GM18868 (cell line): Measurements from ENCODE around the gene SLC13A2.

Source experiments
- ATAC-seq: cut with Tn5 transposase; IDR thresholded peaks from one replicate; pipeline ENCODE4 v1.9.1; 2021; ENCODE audit warnings: mild to moderate bottlenecking, moderate library complexity; ENCODE audit not compliant: unreplicated experiment

Gene SLC13A2

DNA sequence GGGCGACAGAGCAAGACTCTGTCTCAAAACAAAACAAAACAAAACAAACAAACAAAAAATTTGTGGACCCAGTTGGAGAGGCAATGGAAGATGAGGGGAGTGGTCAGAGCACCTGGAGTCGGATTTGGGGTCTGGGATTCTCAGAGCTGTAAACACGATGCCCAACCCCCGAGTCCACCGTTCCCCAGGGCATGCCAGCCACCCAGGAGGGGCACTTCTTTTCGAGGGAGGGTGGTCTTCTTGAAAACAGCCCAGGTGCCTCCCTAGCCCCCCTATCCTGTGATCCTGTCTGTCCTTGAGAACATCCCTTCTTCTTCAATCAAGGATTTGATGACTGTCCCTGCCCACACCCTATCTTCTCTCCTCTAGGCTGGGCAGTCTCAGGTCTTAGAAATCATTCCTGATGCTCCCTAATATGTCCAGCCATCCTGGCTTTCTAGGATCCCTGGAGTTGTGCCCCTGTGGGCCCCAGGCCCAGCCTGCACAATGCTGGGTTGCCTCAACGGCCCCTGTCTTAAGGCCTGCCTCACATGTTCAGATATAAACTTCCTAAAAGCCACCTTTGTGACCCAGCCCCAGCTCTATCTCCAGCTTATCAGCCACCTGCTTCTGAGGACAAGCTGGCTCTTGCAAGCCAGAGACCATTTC lies 3.1 kb upstream of the SLC13A2 start:
- no peak for ATAC-seq

DNA sequence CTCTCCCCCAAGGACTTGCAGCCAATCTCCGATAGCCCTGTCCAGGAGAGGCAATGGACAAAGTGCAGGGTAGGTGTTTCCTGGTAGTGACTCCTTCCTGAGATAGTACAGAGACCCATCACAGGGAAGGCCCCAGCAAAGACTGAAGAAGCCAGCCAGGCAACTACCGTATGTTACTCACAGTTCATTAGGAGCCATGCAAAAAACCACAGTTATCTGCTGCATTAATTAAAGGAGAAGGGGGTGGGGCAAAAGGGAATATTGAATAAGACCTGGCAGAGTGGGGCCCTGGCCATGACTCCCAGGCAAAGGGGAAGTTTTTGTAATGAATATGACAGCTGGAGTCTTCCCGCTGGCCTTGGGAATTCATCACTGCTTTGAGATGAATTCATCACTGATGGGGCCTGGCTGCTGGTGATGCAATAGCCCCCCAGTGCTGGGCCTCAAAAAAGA lies 2.5 kb upstream of the SLC13A2 start:
- no peak for ATAC-seq

DNA sequence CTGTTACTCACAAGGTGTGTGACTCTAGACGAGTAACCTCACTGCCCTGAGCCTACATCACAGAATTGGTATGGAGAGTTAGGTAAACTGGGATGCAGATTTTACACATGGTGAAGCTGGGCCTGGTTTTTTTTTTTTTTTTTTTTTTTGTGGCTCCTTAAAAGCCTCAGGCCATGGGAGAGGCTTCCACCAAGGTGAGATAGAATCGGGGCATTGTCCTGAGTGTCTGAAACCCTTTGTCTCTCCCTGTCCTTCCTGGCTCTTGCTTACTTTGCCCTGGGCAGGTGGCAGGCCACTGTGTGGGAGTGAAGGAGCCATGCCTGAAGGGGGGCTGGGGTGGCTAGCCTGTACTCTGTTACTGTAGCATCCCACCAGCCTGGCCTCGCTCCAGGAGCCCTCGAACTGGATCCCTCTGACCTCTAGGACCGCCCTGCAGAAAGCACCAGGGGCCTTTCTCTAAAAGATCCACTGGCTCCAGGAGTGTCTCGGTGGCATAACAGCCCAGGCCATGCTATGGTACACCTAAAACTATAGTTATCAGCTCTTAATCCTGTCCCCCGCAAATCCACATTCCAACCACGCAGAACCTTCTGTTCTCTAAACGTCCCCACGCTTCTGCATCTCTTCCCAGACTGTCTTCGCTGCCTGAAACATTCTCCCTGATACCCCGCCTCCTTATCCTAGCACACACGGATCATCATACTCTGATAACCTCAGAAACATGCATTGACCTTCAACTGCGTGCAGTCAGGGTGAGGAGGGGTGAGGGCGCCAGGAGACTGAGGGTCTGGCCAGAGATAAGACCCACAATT lies 1.7 kb upstream of the SLC13A2 start:
- no peak for ATAC-seq

DNA sequence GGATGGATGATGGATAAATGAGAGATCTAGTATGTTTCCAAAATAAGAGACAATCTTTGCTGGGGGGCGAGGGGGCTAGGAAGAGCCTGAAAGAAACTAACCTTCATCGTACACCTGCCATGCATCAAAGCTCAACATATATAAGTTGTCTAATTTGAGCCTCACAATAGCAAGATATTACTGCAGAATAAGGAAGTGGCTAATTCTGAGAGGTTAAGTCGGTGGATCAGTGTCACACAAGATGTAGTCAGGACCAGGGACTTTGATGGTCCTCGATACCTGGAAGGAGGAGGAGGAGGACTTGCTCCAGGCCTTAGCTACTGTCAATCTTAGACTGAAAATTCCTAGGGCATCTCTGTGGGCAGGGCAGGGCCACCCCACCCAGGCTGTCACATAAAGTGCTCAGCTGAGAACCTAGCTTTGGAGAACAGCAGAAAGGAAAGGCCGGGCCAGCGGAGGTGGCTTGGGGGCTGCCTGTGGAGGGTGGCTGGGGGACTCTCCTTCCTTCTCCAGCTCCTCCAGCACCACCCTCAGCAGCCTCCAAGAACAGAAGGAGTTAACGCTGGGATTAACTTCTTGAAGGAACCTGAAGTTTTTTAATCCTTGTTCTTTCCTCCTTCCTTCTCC lies 460 bp upstream of the SLC13A2 start:
- ATAC-seq, result no peak

DNA sequence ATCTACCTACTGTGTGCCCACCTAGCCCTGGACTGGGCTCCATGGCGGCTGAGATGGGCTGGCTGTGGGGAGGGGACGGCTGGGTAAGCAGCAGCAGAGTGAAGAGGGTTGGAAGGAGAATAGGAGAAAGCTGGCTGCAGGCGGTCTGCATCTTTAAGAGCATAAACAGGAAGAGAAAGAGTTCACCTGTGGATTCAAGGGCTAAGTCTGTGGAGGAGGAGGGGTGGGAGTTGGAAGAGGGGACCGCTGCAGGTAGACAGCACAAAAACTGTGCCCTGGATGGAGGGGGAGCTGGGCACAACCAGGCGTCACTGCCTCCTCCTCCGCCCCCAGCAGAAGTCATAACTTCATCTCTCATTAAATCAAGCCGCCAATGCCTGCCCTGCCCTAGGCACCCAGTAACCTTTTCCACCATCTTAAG lies 677 bp downstream of the SLC13A2 start:
- no peak for ATAC-seq

DNA sequence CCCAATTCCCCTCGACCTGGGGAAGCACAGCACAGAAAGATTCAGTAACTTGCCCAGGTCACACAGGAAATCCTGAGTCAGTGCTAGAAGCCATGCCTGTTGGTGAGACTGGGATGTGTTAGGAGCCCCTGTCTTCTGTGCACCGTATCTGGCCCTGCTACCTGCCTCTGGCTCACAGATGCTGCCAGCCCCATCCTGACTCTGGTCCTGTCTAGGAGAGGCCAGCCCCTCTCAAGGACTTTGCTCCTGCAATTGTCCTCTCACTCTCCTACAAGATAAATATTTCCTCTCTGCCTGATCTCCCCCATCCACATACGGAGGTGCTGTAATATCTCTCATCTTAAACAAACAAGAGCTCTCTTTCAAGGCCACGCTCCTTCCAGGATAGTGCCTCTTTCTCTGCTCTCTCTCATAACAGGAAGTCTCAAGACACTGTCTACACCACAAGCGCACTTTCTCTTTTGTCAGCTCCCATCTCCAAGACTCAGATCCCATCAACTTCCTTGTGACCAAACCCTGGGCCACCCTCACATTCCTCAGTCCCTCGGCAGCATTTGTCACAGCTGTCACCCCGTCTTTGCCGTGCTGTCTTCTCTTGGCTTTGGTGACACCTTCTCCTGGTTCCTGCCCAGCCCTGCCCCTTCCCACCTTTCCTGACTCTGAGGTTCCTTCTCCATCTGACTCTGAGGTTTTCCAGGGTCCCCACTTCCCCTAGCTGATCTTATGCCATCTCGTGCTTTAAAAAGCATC lies 1.9 kb downstream of the SLC13A2 start:
- no peak for ATAC-seq

DNA sequence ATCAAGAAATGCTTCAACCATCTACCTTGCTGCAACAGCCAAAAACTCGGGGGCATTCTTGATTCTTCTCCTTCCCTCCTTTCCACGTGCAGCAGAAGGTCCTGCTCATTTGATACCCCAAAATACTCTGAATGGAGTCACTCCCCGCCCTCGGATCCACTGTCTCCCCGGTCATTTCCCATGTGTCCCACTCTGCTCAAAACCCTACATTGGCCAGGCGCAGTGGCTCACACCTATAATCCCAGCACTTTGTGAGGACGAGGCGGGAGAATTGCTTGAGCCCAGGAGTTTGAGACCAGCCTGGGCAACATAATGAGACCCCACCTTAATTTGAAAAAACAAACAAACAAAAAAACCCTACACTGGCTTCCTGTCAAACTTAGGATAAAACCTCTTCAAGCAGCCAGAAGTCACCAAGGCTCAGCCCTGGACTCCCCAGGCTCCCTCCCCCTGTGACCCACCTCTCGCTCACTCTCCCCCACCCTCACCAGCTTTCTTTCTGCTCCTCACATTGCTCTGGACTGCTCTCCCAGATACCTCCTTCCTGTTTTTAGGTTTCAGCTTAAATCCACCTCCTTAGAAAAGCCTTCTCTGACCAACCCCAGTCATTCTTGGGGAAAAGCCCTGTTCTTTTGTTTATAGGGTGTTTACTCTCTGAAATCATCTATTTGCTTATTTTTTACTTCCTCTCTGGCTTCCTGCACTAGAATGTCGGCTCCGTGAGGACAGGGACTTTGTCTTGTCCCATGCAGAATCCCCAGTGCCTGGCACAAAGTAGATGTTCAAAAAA lies 2.8 kb downstream of the SLC13A2 start:
- ATAC-seq, result no peak

DNA sequence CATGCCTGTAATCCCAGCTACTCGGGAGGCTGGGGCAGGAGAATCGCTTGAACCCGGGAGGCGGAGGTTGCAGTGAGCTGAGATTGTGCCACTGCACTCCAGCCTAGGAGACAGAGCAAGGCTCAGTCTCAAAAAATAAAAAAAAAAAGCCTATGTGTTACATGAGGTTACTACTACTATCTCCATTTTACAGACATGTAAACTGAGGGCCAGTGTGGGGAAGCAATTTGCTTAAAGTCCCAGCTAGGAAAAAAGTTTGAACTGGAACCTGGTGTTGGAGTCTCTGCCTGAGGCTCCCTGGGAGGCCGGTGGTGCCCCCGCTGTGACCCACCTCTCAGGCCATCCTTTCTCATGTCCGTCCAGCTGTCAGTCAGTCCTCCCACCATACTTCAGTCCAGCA lies 4.5 kb downstream of the SLC13A2 start:
- ATAC-seq, result no peak

DNA sequence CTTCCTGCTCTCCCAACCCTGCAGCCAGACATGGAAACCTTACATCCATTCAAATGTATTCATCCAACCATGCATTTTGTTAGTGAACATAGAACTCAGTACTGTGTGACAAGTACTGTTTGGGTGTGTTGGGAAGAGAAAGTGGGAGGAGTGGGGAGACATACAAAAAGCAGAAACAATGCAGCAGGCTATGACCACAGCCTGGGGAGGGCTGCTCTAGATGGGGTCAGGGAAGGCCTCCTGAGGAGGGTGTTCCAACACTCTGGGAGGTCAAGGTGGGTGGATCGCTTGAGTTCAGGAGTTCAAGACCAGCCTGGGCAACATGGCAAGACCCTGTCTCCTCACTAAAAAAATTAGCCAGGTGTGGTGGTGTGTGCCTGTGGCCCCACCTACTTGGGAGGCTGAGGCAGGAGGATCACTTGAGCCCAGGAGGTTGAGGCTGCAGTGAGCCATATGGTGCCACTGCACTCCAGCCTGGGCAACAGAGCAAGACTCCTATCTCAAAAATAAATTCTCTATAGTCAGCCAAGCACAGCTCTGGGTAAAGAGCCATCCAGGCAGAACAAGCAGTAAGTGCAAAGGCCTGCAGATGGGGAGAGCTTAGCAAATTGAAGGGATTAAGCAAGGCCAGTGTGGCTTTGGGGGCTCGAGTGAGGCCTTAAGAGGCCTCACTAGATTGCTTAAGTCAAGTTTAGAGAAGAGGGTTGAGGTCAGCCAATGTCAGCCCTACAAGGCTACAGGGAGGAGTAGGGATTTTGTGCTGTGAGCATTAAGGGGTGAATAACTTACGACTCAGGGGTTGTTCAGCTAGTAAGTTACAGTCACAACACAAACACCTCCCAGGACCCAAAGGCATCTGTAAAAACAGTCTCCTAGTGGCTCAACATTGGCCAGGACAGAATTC lies 5.5 kb downstream of the SLC13A2 start:
- no peak for ATAC-seq

DNA sequence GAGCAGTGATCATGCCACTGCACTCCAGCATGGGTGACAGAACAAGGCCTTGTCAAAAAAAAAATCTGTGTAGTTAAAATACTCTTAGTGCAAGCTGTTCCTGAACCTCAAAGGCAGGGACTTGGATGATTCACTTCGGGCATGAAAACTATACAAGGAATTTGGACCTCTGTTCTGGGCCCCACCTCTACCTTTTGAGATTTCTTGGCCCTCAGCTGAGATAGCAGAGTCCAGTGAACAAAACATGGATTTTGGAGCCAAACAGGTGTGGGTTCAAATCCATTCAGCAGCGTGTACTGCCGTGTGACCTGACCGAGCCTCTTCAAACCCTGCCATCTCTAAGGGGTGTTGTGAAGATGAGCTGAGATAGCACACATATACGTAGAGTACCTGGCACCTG lies 6.8 kb downstream of the SLC13A2 start:
- no peak for ATAC-seq

DNA sequence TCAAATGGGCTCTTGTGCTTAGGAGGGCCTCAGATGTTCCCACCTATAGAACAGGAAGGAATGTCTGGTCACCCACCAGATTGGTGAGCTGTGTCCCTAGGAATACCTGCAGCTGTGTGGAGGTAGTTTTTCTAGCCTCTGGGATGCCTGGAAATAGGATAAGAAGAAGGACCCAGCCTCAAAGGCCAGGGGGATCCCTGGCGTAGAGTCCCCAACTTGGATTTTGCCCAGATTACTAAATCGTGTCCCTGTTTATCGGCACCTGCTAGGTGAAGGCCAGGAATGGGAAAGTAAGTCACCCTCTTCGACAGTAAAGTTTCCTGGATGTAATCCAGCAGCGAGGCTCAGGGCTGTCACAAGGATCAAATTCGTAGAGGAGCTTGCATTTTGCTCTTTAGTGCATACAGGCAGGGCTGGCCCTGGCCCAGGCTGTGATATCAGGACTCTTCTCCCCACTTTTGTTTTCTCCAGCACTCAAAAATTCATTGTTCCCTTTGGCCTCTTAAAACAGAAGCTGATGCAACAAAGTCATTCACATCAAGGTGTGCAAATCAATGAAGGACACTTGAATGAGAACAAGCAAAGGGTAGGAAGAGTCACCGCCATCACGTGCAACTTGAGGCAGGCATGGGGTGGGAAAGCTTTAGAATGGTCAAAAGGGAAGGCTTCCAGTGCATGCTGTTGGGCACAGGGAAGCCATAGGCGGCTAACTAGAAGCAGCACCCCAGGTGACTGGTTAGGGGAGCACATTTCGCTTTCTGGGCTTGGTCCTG lies 7.5 kb downstream of the SLC13A2 start:
- no peak for ATAC-seq

DNA sequence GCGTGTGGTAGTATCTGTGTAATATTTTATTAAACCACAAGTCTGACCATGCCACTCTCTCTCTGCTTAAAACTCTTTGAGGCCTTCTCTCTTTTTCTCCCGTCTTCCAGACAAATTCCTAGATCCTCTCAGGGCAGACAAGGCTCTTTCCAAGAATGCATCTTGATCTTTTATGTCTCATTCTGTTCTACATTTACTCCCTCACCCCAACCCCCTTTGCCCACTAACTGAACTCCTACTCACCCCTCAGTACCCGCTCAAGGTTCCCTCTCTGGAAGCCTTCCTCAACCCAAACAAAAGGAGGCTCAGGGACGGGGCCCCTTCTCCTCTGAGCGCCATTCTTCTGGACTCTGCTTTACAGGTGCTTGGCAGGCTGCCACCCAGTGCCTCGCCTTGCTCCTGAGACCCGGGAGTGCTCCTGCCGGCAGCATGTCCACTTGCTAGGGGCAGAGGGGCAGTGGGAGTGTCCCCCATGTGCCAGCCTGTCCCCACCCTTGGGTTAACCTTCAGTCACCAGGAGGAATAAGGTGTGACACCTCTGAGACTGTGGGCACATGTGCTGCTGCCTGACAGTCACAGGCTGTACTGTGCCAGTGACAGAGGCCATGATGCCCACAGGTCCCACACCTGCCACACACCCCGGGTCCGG lies 9.2 kb downstream of the SLC13A2 start:
- no peak for ATAC-seq

DNA sequence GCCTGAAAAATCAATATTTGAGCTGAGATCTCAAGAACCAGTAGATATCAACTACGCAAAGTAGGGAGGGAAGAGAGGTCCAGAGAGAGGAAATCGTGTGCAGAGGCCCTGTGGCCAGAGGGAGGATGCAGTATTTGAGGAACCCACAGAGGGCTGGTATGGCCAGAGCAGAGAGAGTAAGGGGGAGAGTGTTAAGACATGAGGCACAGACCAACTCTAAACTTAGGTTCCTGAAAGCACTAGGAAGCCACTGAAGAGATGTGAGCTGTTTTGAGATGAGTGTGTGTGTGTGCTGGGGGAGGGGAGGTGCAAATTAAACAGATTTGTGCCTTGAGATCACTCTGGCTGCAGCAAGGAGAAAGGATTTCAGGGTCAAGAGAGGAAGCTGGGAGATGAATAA lies 10.9 kb downstream of the SLC13A2 start:
- peak; percentile 92 for ATAC-seq

DNA sequence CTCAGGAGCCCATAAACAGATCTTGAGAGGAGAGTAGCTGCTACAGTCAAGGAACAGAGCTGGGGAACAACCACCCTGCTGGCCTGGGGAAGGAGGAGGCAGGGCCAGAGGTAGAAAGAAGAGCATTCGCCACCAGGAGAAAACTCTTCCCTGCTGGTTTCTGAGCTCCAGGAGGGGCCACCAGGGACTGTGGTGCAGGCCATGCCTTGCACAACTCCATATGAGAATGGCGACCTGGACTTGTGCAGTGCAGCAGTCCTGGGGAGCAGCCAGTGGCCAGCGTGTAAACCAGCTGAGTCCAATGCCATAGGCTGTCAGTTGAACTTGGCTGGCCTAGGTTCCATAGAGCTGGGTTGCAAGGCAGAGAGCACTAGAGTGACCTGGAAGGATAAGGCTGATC lies 11.6 kb downstream of the SLC13A2 start:
- ATAC-seq, result no peak

DNA sequence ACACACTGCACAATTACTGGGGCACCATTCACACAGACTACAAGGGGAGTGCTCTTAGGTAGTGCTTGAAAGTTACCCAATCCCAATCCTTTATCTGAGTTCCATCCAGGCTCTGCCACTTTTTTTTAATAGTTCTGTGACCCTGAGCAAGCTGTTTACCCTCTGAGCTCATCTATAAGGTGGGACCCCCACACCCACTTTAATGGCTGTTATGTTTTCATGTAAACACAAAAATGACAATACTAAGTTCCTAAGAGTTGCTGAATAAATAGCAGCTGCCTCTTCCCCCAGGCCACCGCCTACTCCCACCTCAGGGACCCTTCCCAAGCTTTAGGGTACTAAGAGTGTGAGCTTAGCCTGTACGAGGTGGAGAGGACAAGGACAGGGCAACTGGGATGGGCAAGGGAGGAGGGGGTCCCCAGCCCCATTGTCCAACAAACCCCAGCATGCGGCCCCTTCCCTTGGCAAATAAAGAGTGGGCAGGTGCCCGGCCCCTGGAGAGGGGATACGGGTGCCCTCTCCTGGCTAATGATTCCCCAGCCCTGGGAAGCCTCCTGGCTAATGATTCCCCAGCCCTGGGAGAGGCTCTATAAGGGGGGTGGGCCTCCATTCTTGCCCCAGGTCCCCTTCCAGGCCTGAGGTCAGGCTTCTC lies 14.6 kb downstream of the SLC13A2 start:
- no peak for ATAC-seq

DNA sequence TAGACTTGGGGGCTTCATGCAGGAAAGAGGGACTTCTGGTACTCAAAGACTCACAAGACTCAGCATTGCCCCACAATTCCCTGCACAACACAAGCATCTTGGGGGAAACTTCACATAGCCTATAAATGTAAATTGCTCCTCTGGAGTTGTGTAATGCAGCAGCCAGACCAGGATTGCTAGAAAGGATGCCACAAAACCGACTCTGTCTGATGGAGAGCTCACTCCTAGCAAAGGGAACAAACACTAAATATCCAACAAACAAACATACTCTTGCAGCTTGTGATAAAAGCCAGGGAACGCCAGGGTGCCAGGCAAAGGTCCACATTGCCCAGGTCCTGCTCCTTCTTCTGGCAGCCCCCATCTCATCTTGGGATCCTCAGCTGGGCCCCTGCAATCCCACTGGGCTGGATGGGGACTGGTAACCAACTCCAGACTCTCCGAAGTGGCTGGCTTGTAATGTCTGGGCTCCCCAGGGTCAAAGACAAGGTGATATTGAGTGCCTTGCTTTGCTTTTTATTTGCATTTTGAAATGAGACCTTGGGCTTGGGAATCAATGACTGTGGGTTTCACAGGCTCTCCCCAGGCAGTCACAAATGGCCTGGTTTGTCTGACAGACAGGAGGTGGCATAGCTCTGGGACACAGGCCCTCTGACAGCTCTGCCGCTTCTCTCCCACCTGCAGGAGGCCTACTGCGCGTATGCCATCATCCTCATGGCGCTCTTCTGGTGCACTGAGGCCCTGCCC lies 15.3 kb downstream of the SLC13A2 start:
- no peak for ATAC-seq

DNA sequence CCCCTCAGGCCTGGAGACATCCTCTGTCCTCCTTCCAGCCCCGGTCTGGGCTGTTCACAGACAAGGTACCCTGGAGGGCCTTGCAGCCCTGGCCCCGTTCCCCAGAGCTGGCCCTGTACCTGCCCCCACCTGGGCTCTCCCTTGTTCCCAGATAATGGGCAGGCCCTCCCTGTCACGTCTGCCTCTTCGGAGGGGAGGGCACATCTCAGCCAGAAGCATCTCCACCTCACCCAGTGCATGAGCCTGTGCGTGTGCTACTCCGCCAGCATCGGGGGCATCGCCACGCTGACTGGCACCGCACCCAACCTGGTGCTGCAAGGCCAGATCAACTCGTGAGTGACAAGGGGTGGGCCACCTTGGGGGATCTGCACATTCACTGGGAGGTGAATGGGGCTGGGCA lies 17.8 kb downstream of the SLC13A2 start:
- no peak for ATAC-seq
